Peyer's patch (tissue), 4 donors: ENCODE data around the gene HDAC1.

Experiments used
- CTCF ChIP-seq, 6 experiments: fragments of 450-650 bp in 4 of 6; fragments of 200-600 bp in 2 of 6; sonication (generic) in 1 of 6; IDR thresholded peaks; one replicate each; pipeline ENCODE4 v1.5.1; 2017 to 2019; ENCODE audit warnings: antibody characterized with exemption in 6 of 6, mild to moderate bottlenecking in 3 of 6, moderate library complexity in 1 of 6
- POLR2A ChIP-seq, 2 donors: fragments of 450-650 bp; IDR thresholded peaks; one replicate each; pipeline ENCODE4 v1.5.1; 2017; ENCODE audit warnings: antibody characterized with exemption in 2 of 2, mild to moderate bottlenecking in 2 of 2, moderate library complexity in 2 of 2

- TF ChIP-seq CTCF (IDR thresholded peaks at IDR 0.05) (no peak), POLR2A (IDR thresholded peaks at IDR 0.05) (no peak)
These were observed 82.2 kb downstream of the HDAC1 start for GRCh38 chr1:32373996-32374592.
